Right lobe of liver (tissue), 4 donors: ENCODE measurements around the gene ATF3.

ENCODE experiments used
- CTCF ChIP-seq, 4 donors: fragments of 200-600 bp in 3 of 4; fragments of 450-650 bp in 1 of 4; IDR thresholded peaks; one replicate each; pipeline versions ENCODE4 v1.5.1 to v1.8.0; 2016 to 2022; ENCODE audit warnings: antibody characterized with exemption in 4 of 4, mild to moderate bottlenecking in 2 of 4
- POLR2A ChIP-seq: fragments of 450-650 bp; IDR thresholded peaks from one replicate; pipeline ENCODE4 v1.6.1; 2017; ENCODE audit warnings: antibody characterized with exemption, mild to moderate bottlenecking
- donor health status: DM: no; HTN: no; CAD: no.
- donor health status: DM: no; HTN: no; CAD: no.
- donor health status: DM: no; HTN: yes; CAD: no.

GRCh38 chr1:212578041-212578440, 30.5 kb upstream of the ATF3 start:
- no peak for TF ChIP-seq CTCF (IDR thresholded peaks at IDR 0.05)
- TF ChIP-seq POLR2A = no peak
